H9 (cell line): Measurements from ENCODE around the gene GRM1. TPM values are rescaled to one million over a fixed set of nuclear protein-coding genes. Genes with fewer than 3 reads are reported as not detected.
A peak's percentile ranks its signal among the peaks of the same experiment; 100 is the strongest.

ENCODE experiments used
- DNase-seq: peaks from one replicate; pipeline ENCODE4 v3.0.0-alpha.2; 2017
- H2AFZ ChIP-seq: one replicate; pipeline ENCODE4 v1.6.1; 2013; ENCODE audit warnings: mild to moderate bottlenecking, low read length, control low read depth, moderate library complexity
- H2AK5ac ChIP-seq: 2 replicates; pipeline ENCODE4 v1.6.1; 2013; ENCODE audit warnings: low read length, control low read depth, mixed read lengths; ENCODE audit not compliant: insufficient read length
- H2BK120ac ChIP-seq: one replicate; pipeline ENCODE4 v1.6.1; 2013; ENCODE audit warnings: low read depth, mild to moderate bottlenecking, low read length, control low read depth, inconsistent platforms; ENCODE audit not compliant: poor library complexity, severe bottlenecking
- H2BK12ac ChIP-seq: 2 replicates; pipeline ENCODE4 v1.6.1; 2013; ENCODE audit warnings: low read length, control low read depth, mixed read lengths, low read depth; ENCODE audit not compliant: insufficient read length
- H2BK15ac ChIP-seq: 2 replicates; pipeline ENCODE4 v1.6.1; 2013; ENCODE audit warnings: low read depth, low read length, control low read depth
- H2BK20ac ChIP-seq: one replicate; pipeline ENCODE4 v1.6.1; 2013; ENCODE audit warnings: low read depth, mild to moderate bottlenecking, low read length, control low read depth, inconsistent platforms; ENCODE audit not compliant: poor library complexity, severe bottlenecking
- H2BK5ac ChIP-seq: 2 replicates; pipeline ENCODE4 v1.6.1; 2013; ENCODE audit warnings: low read length, control low read depth, mixed read lengths; ENCODE audit not compliant: insufficient read length
- H3K14ac ChIP-seq: 2 replicates; pipeline ENCODE4 v1.6.1; 2013; ENCODE audit warnings: low read length, control low read depth; ENCODE audit not compliant: insufficient read depth
- H3K18ac ChIP-seq: 2 replicates; pipeline ENCODE4 v1.6.1; 2013; ENCODE audit warnings: low read depth, mild to moderate bottlenecking, mixed read lengths, low read length, control low read depth; ENCODE audit not compliant: insufficient read length
- H3K23ac ChIP-seq: 2 replicates; pipeline ENCODE4 v1.6.1; 2013; ENCODE audit warnings: low read length, control low read depth, mixed read lengths, low read depth; ENCODE audit not compliant: insufficient read length
- H3K23me2 ChIP-seq: 2 replicates; pipeline ENCODE4 v1.6.1; 2013; ENCODE audit warnings: low read depth, mild to moderate bottlenecking, mixed read lengths, low read length, control low read depth; ENCODE audit not compliant: insufficient read length, poor library complexity, severe bottlenecking
- H3K27ac ChIP-seq: 2 replicates; pipeline ENCODE4 v1.5.1; 2013; ENCODE audit warnings: low read length, control low read depth, mixed read lengths, low read depth; ENCODE audit not compliant: insufficient read length
- H3K27me3 ChIP-seq: 2 replicates; pipeline ENCODE4 v1.6.1; 2013; ENCODE audit warnings: low read length, control low read depth, inconsistent platforms; ENCODE audit not compliant: insufficient read depth
- H3K4ac ChIP-seq: 2 replicates; pipeline ENCODE4 v1.6.1; 2013; ENCODE audit warnings: low read depth, mild to moderate bottlenecking, control low read depth, inconsistent platforms, low read length, moderate library complexity
- H3K4me1 ChIP-seq: 2 replicates; pipeline ENCODE4 v1.6.1; 2013; ENCODE audit warnings: low read length, control low read depth, inconsistent platforms; ENCODE audit not compliant: insufficient read depth
- H3K4me2 ChIP-seq: 2 replicates; pipeline ENCODE4 v1.6.1; 2013; ENCODE audit warnings: low read length, control low read depth, mixed read lengths; ENCODE audit not compliant: insufficient read length, insufficient read depth
- H3K56ac ChIP-seq: 2 replicates; pipeline ENCODE4 v1.6.1; 2013; ENCODE audit warnings: low read depth, mild to moderate bottlenecking, mixed read lengths, low read length, control low read depth; ENCODE audit not compliant: insufficient read length
- H3K79me1 ChIP-seq: 2 replicates; pipeline ENCODE4 v1.6.1; 2013; ENCODE audit warnings: low read depth, mild to moderate bottlenecking, moderate library complexity, low read length, control low read depth, inconsistent platforms; ENCODE audit not compliant: insufficient read depth, poor library complexity, severe bottlenecking
- H3K79me2 ChIP-seq: 2 replicates; pipeline ENCODE4 v1.6.1; 2013; ENCODE audit warnings: low read length, control low read depth, inconsistent platforms; ENCODE audit not compliant: insufficient read depth
- H3K9ac ChIP-seq: 2 replicates; pipeline ENCODE4 v1.6.1; 2013; ENCODE audit warnings: low read length, control low read depth, mixed read lengths; ENCODE audit not compliant: insufficient read length; ENCODE audit errors: extremely low read depth
- H3K9me3 ChIP-seq: one replicate; pipeline ENCODE4 v1.6.1; 2013; ENCODE audit warnings: low read depth, low read length, inconsistent platforms; ENCODE audit not compliant: control insufficient read depth
- H3T11ph ChIP-seq: one replicate; pipeline ENCODE4 v1.6.1; 2013; ENCODE audit warnings: mild to moderate bottlenecking, low read length, control low read depth, inconsistent platforms
- H4K20me1 ChIP-seq: one replicate; pipeline ENCODE4 v1.6.1; 2013; ENCODE audit not compliant: control insufficient read depth, insufficient read length, insufficient read depth
- H4K5ac ChIP-seq: 2 replicates; pipeline ENCODE4 v1.6.1; 2013; ENCODE audit warnings: low read depth, mild to moderate bottlenecking, mixed read lengths, low read length, control low read depth; ENCODE audit not compliant: insufficient read length
- H4K8ac ChIP-seq: replicated peaks from 2 replicates; pipeline ENCODE4 v1.6.1; 2013; ENCODE audit warnings: low read length, control low read depth, mixed read lengths, low read depth; ENCODE audit not compliant: insufficient read length
- H4K91ac ChIP-seq: 2 replicates; pipeline ENCODE4 v1.6.1; 2013; ENCODE audit warnings: low read depth, mild to moderate bottlenecking, moderate library complexity, mixed read lengths, low read length, control low read depth; ENCODE audit not compliant: insufficient read length
- H3K27ac Mint-ChIP-seq, 3 experiments: 2 replicates in 2 of 3; 3 replicates in 1 of 3; pipeline ENCODE4 v1.8.0; 2020 to 2021; ENCODE audit warnings: mixed read lengths in 3 of 3, mild to moderate bottlenecking in 1 of 3, moderate library complexity in 1 of 3
- H3K27me3 Mint-ChIP-seq: 2 replicates; pipeline ENCODE4 v1.8.0; 2021; ENCODE audit warnings: low read depth, mild to moderate bottlenecking, moderate library complexity, mixed read lengths
- H3K36me3 Mint-ChIP-seq, 3 experiments: 2 replicates in 2 of 3; 3 replicates in 1 of 3; pipeline ENCODE4 v1.8.0; 2020 to 2021; ENCODE audit warnings: low read depth in 3 of 3, mixed read lengths in 3 of 3; ENCODE audit not compliant: insufficient read depth in 1 of 3
- H3K4me1 Mint-ChIP-seq, 2 experiments: 2 replicates each; pipeline ENCODE4 v1.8.0; 2020; ENCODE audit warnings: mixed read lengths in 2 of 2
- H3K4me3 Mint-ChIP-seq, 2 experiments: 2 replicates in 1 of 2; 3 replicates in 1 of 2; pipeline ENCODE4 v1.8.0; 2020 to 2021; ENCODE audit warnings: mild to moderate bottlenecking in 2 of 2, mixed read lengths in 2 of 2, moderate library complexity in 1 of 2
- H3K9me3 Mint-ChIP-seq, 2 experiments: 2 replicates in 1 of 2; 3 replicates in 1 of 2; pipeline ENCODE4 v1.8.0; 2020; ENCODE audit warnings: mild to moderate bottlenecking in 2 of 2, mixed read lengths in 2 of 2, moderate library complexity in 1 of 2
- CTCF ChIP-seq: fragments of 200-600 bp; sonication (generic); conservative IDR thresholded peaks from 3 replicates; pipeline ENCODE4 v1.8.0; 2021; ENCODE audit warnings: antibody characterized with exemption, mild to moderate bottlenecking
- WGBS: extraction: QIAGEN DNeasy Blood & Tissue Kit; methylation state at CpG from one replicate; pipeline ENCODE4 v1.1.7; 2013; ENCODE audit warnings: missing lambda C conversion rate, low lambda C conversion rate, mixed read lengths; ENCODE audit not compliant: insufficient read length; ENCODE audit errors: extremely low coverage; 5-methylcytosine and 5-hydroxymethylcytosine counted together
- total RNA-seq: library from RNA; stranded (reverse); gene quantifications from 2 replicates; pipeline ENCODE4 v1.2.1, GENCODE V29; 2021

GRM1 gene
- total RNA-seq, 1 experiment from 2014 or later, result 0.39 TPM

- TF ChIP-seq CTCF, result no peak
- H3K14ac ChIP-seq, result no peak overlapping the region
- H3K79me2 ChIP-seq, result no peaks in the 10 kb centered on the region
- H3K4me2 ChIP-seq, result no peak overlapping the region
- H3T11ph ChIP-seq, result no peak overlapping the region
- H3K36me3 Mint-ChIP-seq, result no peaks in the 10 kb centered on the region
- H2BK5ac ChIP-seq, result no peak overlapping the region
- H3K23ac ChIP-seq, result no peak overlapping the region
- no peak overlapping the region for H2BK120ac ChIP-seq
- DNase-seq, result no peak
- H2BK12ac ChIP-seq, result no peak overlapping the region
- H3K27me3 ChIP-seq, result no peaks in the 10 kb centered on the region
- H3K9me3 ChIP-seq, result no peaks in the 10 kb centered on the region
- no peak overlapping the region for H3K27ac ChIP-seq
- H3K4me1 ChIP-seq, result no peaks in the 10 kb centered on the region; the same call in 1 of the 2 replicates
- peak overlapping the region in 1 of 3 experiments; percentile 24; a peak in 3 of 7 replicates for H3K27ac Mint-ChIP-seq
- peaks cover 8 to 11% of the 10 kb centered on the region in 2 experiments for H3K4me1 Mint-ChIP-seq
- H3K18ac ChIP-seq, result no peak overlapping the region
- H3K56ac ChIP-seq, result no peak overlapping the region
- H3K27me3 Mint-ChIP-seq, result no peaks in the 10 kb centered on the region
- H4K5ac ChIP-seq, result no peak overlapping the region
- no peaks in the 10 kb centered on the region for H3K23me2 ChIP-seq
- H4K20me1 ChIP-seq, result no peaks in the 10 kb centered on the region
- H3K4me3 Mint-ChIP-seq, result no peak overlapping the region
- H3K9ac ChIP-seq, result no peak overlapping the region
- no peaks in the 10 kb centered on the region for H3K79me1 ChIP-seq
- no peak overlapping the region for H2BK20ac ChIP-seq
- H2BK15ac ChIP-seq, result no peak overlapping the region
- no peak overlapping the region for H3K4ac ChIP-seq
- H4K8ac ChIP-seq, result no peak overlapping the region
- no peak overlapping the region for H4K91ac ChIP-seq
- H3K9me3 Mint-ChIP-seq, result no peaks in the 10 kb centered on the region
- H2AFZ ChIP-seq, result no peak overlapping the region
- no CpG with 5 or more reads among the region's 4 CpGs for WGBS
- no peak overlapping the region for H2AK5ac ChIP-seq
Measured at GRCh38 chr6:146260886-146261285, 232.0 kb downstream of the GRM1 start.
